Fibroblast of mammary gland (primary cell): ENCODE data around the gene SLC22A16.

ENCODE experiments used
- DNase-seq: peaks from one replicate; pipeline ENCODE4 v3.0.0-alpha.2; 2010; ENCODE audit warnings: low read depth
- H3K4me3 ChIP-seq: 2 replicates; pipeline ENCODE4 v1.5.1; 2011; ENCODE audit warnings: low read depth, mild to moderate bottlenecking, low read length, moderate library complexity; ENCODE audit not compliant: control insufficient read depth
- CTCF ChIP-seq: conservative IDR thresholded peaks from 2 replicates; pipeline ENCODE4 v1.5.1; 2011; ENCODE audit warnings: low read depth, low read length, inconsistent platforms; ENCODE audit not compliant: control insufficient read depth, insufficient read depth

Gene SLC22A16

GRCh38 chr6:110399219-110400071, 77.0 kb downstream of the SLC22A16 start:
- no peak for TF ChIP-seq CTCF
- DNase-seq: no peak

GRCh38 chr6:110398778-110399177, 77.6 kb downstream of the SLC22A16 start:
- TF ChIP-seq CTCF: no peak
- peak; percentile 57 for DNase-seq
- no peak overlapping the region for H3K4me3 ChIP-seq

More at GRCh38 chr6:110399219-110400071, 77.0 kb downstream of the SLC22A16 start:
- H3K4me3 ChIP-seq: peak overlapping the region; percentile 25

- no peak for TF ChIP-seq CTCF
- no peak overlapping the region for H3K4me3 ChIP-seq
- no peak for DNase-seq
Measured at GRCh38 chr6:110395221-110395620, 81.2 kb downstream of the SLC22A16 start.

GRCh38 chr6:110394409-110394808, 82.0 kb downstream of the SLC22A16 start:
- H3K4me3 ChIP-seq: no peak overlapping the region
- DNase-seq: no peak
- no peak for TF ChIP-seq CTCF

- DNase-seq: no peak
- no peak overlapping the region for H3K4me3 ChIP-seq
- no peak for TF ChIP-seq CTCF
Measured at GRCh38 chr6:110392727-110393126, 83.7 kb downstream of the SLC22A16 start.

GRCh38 chr6:110390404-110390803, 86.0 kb downstream of the SLC22A16 start:
- DNase-seq: no peak
- no peak overlapping the region for H3K4me3 ChIP-seq
- no peak for TF ChIP-seq CTCF
